ENCODE measurements around the gene METTL14. TPM values are rescaled to one million over a fixed set of nuclear protein-coding genes. Genes with fewer than 3 reads are reported as not detected.

The METTL14 gene
- total RNA-seq, 2 donors from 2014 or later, result 38.9 to 53.7 TPM

DNA sequence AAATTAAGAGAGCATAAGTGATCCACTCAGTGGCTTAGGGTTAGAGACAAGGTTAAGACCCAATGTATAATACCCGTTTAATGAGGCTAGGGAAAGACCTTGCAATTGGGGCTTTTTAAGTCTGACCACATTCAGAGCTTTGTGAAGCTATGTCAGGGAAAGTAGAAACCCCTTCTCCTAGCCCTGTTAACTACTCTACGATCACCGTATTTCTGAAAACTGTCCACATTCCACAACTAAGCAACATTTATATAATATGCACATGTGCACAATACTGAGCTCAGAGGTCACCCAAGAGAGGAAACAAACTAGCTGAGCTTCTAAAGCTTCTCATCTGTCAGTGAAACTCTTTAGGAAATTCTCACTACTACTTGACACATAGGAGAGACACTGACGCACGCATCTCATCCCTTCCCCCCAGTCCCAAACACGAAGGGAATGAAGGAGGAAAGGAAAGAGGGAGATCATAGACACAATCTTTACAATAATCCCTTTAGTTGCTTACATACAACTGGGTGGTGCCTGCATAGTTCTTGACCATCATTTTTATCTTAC is 56.2 kb downstream of the METTL14 start:
- peaks cover 30% of the 10 kb centered on the region for H3K36me3 Mint-ChIP-seq

DNA sequence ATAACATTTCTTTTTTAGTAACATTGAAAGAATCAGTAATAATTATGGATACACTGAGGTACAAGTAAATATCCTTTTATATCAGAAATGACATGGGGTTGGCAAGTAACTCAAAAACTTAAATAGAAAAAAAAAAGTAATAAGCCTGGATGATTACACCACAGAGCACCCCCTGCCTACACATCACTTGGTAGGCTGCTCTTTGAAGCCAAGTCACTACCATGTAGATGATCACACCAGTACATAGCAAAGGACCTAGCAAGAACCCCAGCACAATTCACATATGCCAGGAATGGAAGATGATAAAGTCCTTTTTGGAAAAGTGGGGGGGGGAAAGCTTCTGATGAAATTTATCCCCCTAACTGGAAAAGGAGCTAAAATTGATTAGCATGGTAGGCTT is 56.9 kb downstream of the METTL14 start:
- Mint-ChIP-seq H3K27ac (no peak overlapping the region), H3K36me3 (peaks cover 30% of the 10 kb centered on the region), H3K4me1 (ENCODE audit: low read depth in 2 of 2) (no peaks in the 10 kb centered on the region), H3K27me3 (no peaks in the 10 kb centered on the region), H3K4me3 (no peak overlapping the region), H3K9me3 (no peaks in the 10 kb centered on the region)
- ATAC-seq, result no peak
- no peak for DNase-seq (ENCODE audit: low spot score)

More for the DNA sequence above, 56.2 kb downstream of the METTL14 start:
- H3K4me3 Mint-ChIP-seq, result no peak overlapping the region
- H3K4me1 Mint-ChIP-seq (ENCODE audit: low read depth in 2 of 2), result no peaks in the 10 kb centered on the region
- H3K9me3 Mint-ChIP-seq, result no peaks in the 10 kb centered on the region
- DNase-seq (ENCODE audit: low spot score) (no peak), ATAC-seq (no peak)
- H3K27ac Mint-ChIP-seq, result no peak overlapping the region
- no peaks in the 10 kb centered on the region for H3K27me3 Mint-ChIP-seq

DNA sequence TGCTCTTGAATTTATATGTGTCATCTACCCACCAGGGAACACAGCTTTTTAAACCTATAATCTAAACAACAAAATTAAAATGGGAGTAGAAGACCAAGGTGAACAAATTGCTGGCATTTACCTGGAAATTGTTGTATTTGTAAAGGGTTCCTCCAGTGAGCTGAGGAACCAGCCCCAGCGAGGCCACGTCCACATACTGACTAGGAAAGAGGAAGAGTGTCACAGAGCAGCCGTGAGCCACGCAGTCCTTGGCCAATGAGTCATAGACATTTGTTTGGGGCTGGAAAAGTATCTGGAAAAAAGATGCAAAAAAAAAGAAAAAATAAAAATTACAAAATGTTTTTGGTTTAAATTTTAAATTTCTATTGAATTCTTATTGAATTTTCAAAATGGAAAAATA is 58.7 kb downstream of the METTL14 start:
- Mint-ChIP-seq H3K36me3 (peaks cover 21% of the 10 kb centered on the region), H3K27ac (no peak overlapping the region), H3K4me3 (no peak overlapping the region), H3K27me3 (no peaks in the 10 kb centered on the region), H3K9me3 (no peaks in the 10 kb centered on the region), H3K4me1 (ENCODE audit: low read depth in 2 of 2) (no peaks in the 10 kb centered on the region)
- DNase-seq (ENCODE audit: low spot score) (no peak), ATAC-seq (no peak)

DNA sequence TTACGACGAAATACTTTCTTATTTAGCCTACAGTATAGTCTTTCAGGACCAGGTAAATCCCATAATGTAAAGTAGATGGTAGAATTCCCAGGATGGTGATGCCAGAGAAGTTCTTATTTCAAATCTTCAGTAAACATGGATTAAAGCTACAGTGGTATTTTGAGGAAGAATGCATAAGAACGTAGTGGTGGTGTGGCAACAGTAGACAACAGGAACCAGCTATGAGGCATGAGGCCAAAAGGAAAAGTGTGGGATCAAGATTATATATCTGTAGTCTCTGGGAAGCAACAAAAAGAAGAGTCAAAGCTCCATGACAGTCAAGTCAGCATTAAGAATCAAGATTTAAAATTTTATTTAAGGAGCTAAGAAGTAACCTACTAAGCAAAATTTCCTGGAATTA is 60.2 kb downstream of the METTL14 start:
- no peak for DNase-seq (ENCODE audit: low spot score)
- Mint-ChIP-seq H3K27ac (no peak overlapping the region), H3K4me3 (no peak overlapping the region), H3K36me3 (peaks cover 15% of the 10 kb centered on the region), H3K4me1 (ENCODE audit: low read depth in 2 of 2) (no peaks in the 10 kb centered on the region), H3K9me3 (no peaks in the 10 kb centered on the region), H3K27me3 (no peaks in the 10 kb centered on the region)
- no peak for ATAC-seq

DNA sequence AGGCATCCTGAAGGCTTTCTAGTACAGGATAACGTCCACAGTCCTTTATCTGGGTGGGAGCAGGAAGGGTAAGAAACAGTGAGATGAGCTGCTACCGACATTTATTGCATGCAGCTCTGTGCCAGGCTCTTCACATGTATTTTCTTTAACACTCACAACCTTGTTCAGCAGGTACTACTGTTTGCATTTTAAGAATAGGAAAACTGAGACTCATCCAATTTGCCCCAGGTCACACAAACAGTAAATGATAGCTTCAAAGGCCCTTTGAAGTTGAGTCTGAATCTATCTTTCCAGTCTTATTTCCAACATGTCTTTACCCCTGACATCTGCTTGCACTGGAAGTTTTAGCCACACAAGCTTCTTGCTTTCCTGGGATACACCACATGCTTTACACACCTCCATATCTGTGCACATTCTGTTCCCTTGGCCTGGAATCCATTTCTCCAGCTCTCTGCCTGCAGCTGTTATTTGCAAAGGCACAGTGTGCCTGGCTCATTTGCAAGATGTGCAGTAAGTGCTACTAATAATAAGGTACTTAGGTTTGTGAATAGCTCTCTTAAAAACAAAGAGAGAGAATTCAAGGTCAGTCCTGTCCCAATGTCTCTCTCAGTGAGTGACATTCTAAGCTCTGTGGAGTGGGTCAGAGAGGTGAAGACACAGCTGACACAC is 61.2 kb downstream of the METTL14 start:
- Mint-ChIP-seq H3K4me3 (no peak overlapping the region), H3K27me3 (no peaks in the 10 kb centered on the region), H3K4me1 (ENCODE audit: low read depth in 2 of 2) (no peaks in the 10 kb centered on the region), H3K9me3 (no peaks in the 10 kb centered on the region), H3K27ac (no peak overlapping the region), H3K36me3 (peaks cover 15% of the 10 kb centered on the region)
- DNase-seq (ENCODE audit: low spot score), result no peak
- no peak for ATAC-seq

DNA sequence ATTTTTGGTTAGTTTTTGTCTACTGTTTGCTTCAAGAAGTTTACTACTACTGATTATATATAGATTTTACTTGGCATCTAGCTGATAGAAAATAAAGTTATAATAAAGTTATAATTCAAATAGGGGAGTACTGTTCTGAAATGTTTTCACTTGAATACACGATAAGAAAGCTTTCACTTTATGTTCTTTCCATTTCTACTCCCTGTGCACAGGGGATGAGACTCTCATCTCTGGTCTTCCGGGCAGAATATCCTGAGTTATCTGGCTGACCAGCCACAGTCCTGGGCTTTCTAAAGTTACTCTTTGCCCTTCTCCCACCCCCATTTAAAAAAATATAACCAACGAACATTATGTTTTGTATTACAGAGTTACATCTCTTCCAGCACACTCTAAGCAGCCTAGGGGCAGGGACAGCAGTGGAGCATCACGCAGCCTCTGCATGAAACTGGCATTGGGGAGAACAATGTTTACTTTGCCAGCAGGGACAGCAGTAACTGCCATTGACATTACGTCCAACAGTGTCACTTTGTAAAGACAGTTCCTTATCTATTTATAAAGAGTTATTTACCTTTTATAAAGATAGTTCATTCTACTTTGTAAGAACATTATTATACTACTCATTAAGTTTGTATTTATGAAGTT is 64.3 kb downstream of the METTL14 start:
- no peak overlapping the region for H3K4me3 Mint-ChIP-seq
- H3K36me3 Mint-ChIP-seq, result peaks cover 14% of the 10 kb centered on the region
- H3K9me3 Mint-ChIP-seq, result no peaks in the 10 kb centered on the region
- ATAC-seq (no peak), DNase-seq (ENCODE audit: low spot score) (no peak)
- H3K27ac Mint-ChIP-seq, result no peak overlapping the region
- no peaks in the 10 kb centered on the region for H3K4me1 Mint-ChIP-seq (ENCODE audit: low read depth in 2 of 2)
- no peaks in the 10 kb centered on the region for H3K27me3 Mint-ChIP-seq

DNA sequence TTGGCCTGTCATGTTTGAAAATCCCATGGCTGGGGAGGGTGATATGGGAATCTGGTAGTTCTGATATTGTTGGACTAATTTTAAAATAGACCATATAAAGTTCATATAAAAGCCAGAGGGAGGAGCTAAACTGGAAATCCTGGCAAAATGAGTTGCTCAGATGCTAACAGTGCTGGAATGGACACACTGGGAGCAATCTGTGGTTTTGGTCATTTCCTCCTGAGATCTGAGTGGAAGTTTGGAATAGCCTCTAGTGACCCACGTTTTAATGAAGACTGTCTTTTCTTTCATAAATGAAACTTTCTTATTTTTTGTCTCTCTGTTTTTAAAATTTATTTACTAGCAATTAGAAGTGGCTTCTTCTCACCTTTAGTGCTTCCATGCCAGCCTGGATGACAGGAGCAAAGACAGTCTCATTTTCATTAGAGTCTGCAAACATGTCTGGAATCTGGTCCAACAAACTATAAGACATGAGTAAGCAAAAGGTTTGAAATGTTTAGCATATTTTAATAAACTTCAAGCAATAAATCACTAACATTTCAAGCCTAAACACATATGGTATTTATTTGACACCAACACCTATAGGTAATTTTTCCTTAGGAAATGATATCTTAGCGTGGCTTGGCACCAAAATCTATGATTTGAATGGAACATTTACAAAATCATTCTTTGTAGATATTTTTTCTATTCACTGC is 66.6 kb downstream of the METTL14 start:
- no peaks in the 10 kb centered on the region for H3K27me3 Mint-ChIP-seq
- no peak for ATAC-seq
- H3K4me1 Mint-ChIP-seq (ENCODE audit: low read depth in 2 of 2), result no peaks in the 10 kb centered on the region
- no peak overlapping the region for H3K4me3 Mint-ChIP-seq
- H3K27ac Mint-ChIP-seq, result no peak overlapping the region
- H3K9me3 Mint-ChIP-seq, result no peaks in the 10 kb centered on the region
- peaks cover 9% of the 10 kb centered on the region for H3K36me3 Mint-ChIP-seq
- DNase-seq (ENCODE audit: low spot score), result no peak

DNA sequence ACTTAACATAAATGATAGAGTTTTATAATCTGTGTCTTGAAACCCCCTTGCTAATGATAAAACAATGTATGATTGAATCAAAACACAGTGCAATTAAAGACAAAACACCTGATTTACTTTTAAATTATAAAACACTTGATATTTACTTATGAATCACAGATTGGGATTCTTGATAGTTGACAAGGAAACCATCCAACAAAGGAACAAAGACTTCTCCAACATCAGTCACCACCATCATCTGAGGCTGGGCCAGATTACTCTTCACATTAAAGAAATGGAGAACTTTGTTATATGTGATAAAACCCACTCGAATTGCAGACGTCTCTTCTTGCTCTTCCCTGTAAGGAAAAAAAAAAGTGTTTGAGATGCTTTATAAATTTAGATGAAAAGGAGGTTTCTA is 67.4 kb downstream of the METTL14 start:
- ATAC-seq, result no peak
- H3K27ac Mint-ChIP-seq, result no peak overlapping the region
- DNase-seq (ENCODE audit: low spot score), result no peak
- H3K9me3 Mint-ChIP-seq, result no peaks in the 10 kb centered on the region
- no peak overlapping the region for H3K4me3 Mint-ChIP-seq
- peaks cover 15% of the 10 kb centered on the region for H3K36me3 Mint-ChIP-seq
- no peaks in the 10 kb centered on the region for H3K27me3 Mint-ChIP-seq
- no peaks in the 10 kb centered on the region for H3K4me1 Mint-ChIP-seq (ENCODE audit: low read depth in 2 of 2)

DNA sequence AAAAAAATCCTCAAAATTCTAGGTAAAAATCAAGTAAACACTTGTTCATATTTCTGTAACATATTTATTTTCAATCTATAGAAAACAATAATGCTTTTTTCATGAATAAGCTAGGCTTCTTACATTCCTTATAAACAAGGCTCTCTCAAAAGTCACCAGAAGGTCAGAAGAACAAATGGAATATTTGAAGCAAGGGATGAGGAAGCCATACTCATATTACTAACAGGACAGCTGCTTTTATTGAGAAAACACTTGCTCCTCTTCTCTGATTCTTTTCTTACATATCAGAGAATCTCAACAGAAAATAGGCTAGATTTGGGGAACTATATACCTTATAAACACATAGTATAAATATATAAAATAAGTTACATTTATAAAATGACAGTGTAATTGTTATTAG is 67.9 kb downstream of the METTL14 start:
- H3K4me3 Mint-ChIP-seq, result no peak overlapping the region
- ATAC-seq, result no peak
- no peaks in the 10 kb centered on the region for H3K4me1 Mint-ChIP-seq (ENCODE audit: low read depth in 2 of 2)
- DNase-seq (ENCODE audit: low spot score), result no peak
- peaks cover 15% of the 10 kb centered on the region for H3K36me3 Mint-ChIP-seq
- H3K9me3 Mint-ChIP-seq, result no peaks in the 10 kb centered on the region
- H3K27ac Mint-ChIP-seq, result no peak overlapping the region
- no peaks in the 10 kb centered on the region for H3K27me3 Mint-ChIP-seq

DNA sequence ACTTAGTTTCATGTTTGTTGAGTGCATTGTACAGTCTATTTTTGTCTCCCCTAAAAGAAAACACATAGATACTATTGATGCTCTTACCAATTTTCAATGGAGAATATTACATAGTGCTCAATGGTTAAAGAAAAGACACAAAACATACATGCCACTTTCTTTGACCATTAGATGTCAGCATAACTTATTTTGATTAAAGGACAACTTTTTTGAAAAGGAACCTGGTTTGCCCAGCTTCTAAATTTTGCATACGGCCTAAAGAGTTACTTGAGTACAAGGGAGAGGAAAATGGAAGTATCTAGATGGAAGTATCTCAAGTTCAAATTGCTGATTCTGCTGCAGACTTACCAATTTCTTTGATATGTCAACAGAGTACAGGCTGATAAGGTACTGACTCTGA is 68.5 kb downstream of the METTL14 start:
- Mint-ChIP-seq H3K4me3 (no peak overlapping the region), H3K4me1 (ENCODE audit: low read depth in 2 of 2) (no peaks in the 10 kb centered on the region), H3K9me3 (no peaks in the 10 kb centered on the region), H3K27me3 (no peaks in the 10 kb centered on the region), H3K27ac (no peak overlapping the region), H3K36me3 (peaks cover 15% of the 10 kb centered on the region)
- ATAC-seq (no peak), DNase-seq (ENCODE audit: low spot score) (no peak)

DNA sequence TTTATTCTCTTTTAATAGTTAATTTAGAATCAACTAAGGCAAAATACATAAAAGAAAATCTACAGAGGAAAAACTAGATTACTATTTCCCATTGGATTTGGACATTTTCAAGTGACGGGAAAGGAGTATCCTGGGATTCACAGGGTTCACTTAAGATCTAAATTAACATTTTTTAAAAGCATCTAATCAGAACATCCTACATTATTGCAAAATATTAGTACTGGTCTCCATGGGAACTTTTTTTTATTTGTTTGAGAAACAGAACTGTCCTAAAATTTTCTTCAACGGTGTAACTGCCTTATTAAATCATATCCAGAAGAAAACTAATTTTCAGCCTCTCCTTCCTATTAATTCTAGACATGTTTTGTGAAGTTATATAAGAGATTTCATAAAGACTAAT is 69.7 kb downstream of the METTL14 start:
- Mint-ChIP-seq H3K4me3 (no peak overlapping the region), H3K4me1 (ENCODE audit: low read depth in 2 of 2) (peaks cover 8 to 9% of the 10 kb centered on the region in 2 donors), H3K27me3 (no peaks in the 10 kb centered on the region), H3K27ac (no peak overlapping the region), H3K36me3 (peaks cover 25% of the 10 kb centered on the region), H3K9me3 (no peaks in the 10 kb centered on the region)
- no peak for DNase-seq (ENCODE audit: low spot score)
- no peak for ATAC-seq

DNA sequence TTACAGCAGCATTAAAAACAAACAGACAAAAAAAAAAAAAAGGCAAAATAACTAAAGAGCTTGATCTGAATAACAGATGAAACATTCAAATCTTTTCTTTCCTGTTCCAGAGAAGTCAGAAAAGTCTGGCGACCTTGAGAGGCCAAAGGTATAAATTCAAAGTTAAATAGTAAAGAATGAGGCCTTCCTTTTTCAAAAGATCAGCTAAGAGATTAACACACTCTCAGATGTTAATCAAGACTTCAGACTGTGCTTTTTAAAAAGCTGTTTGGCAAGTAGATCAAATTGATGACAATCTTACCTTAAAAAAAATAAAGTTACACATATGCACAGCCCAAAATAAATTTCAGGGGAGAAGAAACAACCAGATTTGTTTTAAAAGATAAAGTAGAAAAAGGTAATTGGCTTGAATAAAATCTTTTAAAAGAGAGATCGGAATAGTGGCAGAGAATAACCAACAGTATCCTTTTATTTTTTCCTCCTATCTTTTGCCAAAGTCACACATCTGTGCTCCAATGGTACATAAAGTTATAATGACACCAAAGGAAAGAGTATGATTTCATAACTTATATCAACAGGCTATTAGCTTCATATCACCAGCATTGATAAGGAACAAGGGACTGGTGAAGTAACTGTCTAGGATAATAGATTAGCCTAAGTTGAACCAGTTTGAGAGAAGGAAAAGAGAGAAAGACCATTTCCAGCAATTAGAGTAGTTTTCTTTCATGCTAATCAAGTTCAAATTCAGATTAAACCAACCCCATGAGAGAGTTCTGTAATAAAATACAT is 70.4 kb downstream of the METTL14 start:
- ATAC-seq (no peak), DNase-seq (ENCODE audit: low spot score) (no peak)
- Mint-ChIP-seq H3K4me1 (ENCODE audit: low read depth in 2 of 2) (peaks cover 9 to 12% of the 10 kb centered on the region in 2 donors), H3K4me3 (no peak overlapping the region), H3K36me3 (peaks cover 26% of the 10 kb centered on the region), H3K27ac (no peak overlapping the region), H3K9me3 (no peaks in the 10 kb centered on the region), H3K27me3 (no peaks in the 10 kb centered on the region)

DNA sequence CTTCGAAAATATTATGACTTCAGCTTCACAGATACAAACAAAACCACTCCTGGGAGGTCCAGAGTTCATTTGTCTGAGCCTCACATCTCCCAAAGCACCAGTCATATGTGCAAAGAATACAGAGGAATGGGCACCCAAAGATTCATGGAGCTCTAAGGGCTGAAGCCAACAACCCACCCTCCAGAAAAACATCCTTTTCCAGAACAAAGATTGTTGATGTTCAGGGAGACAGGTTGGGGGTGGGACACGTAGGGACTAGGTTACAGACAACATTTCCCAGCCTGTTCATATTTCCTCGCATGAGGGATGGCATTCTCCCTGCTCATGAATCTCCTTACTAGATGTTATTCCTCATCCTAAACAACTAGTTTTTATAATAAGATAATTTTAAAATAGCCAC is 71.2 kb downstream of the METTL14 start:
- Mint-ChIP-seq H3K27me3 (no peaks in the 10 kb centered on the region), H3K9me3 (no peaks in the 10 kb centered on the region), H3K4me3 (no peak overlapping the region), H3K27ac (no peak overlapping the region), H3K36me3 (peaks cover 24% of the 10 kb centered on the region), H3K4me1 (ENCODE audit: low read depth in 2 of 2) (peaks cover 9 to 15% of the 10 kb centered on the region in 2 donors)
- no peak for DNase-seq (ENCODE audit: low spot score)
- no peak for ATAC-seq
